Fibroblast of skin of left biceps (primary cell): ENCODE results near the gene TFAP2C.
"Not testable (repeated sequence)": the region's sequence is repeated elsewhere in the genome, so short reads cannot be mapped to it uniquely, and the experiment has no call there.

Source experiments
- DNase-seq, 2 experiments: peaks; one replicate each; pipeline ENCODE4 v3.0.0-alpha.2; 2013; ENCODE audit warnings: low read depth in 2 of 2

Gene TFAP2C

DNA sequence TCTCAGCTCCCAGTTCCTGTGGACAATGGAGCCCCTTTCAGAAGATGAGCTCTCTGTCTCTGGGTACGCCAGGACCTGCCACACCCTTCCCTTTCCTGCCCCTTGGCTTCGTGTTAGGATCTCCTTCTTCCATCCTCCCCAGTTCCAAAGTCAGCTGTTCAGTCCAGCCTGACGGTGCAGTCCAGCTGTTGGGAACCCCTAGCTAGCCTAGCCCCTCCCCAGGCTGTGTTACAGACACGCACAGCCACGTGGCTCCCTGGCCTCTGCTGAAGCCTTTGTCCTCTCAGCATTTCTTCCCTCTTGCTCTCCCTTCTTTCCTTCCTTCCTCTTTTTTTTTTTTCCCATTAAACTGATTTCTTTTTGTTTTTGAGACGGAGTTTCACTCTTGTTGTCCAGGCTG lies 12.4 kb upstream of the TFAP2C start:
- DNase-seq, result no peak

DNA sequence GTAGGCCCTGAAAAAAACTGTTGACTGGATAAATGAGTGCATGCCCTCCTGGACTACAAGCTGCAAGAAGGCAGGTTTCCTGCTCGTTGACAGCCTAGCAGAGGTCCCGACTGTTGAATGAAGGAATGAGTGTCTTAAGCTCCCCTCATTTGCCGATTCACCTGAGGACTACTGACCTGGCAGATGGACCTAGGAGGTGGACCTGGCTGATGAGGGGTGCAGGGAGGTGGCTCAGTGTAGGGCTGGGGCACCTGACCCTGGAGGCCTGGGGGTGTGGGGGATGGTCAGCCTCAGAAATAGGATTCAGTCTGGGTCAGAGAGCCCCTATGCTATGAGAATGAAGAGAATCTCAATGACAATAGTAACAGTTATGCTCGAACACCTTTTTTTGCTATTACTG lies 11.6 kb upstream of the TFAP2C start:
- no peak for DNase-seq

DNA sequence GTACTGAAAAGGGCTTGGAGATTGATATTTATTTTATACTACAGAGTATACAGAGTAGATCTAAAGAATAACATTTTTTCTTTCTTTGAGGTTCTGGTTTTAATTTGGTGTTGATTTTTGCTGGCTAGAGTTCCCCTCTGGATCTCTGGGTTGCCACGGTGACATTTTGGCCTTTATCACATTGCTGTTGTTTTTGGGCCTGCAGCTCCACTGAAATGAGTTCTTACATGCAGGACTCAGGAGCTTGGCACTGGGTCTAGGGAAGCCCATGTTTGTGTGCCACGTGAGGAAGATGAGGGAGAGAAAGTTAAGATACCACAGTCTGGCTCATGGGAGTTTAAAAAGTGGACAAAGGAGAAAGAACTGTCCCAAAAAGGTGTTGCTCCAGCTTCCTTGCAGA lies 7.4 kb upstream of the TFAP2C start:
- no peak for DNase-seq

DNA sequence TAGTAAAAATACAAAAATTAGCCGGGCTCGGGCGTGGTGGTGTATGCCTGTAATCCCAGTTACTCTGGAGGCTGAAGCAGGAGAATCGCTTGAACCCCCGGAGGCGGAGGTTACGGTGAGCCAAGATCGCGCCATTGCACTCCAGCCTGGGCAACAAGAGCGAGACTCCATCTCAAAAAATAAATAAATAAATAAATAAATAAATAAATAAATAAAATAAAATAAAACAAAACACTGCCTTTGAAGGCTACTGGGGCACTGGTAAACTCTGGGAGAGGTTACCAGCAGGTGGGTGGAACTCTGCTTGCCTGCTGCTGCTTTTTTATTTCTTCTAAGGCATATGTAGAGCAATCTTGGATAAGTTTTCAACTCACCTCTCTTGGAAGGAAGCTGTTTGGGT lies 5.2 kb upstream of the TFAP2C start:
- DNase-seq, result not testable (repeated sequence)

DNA sequence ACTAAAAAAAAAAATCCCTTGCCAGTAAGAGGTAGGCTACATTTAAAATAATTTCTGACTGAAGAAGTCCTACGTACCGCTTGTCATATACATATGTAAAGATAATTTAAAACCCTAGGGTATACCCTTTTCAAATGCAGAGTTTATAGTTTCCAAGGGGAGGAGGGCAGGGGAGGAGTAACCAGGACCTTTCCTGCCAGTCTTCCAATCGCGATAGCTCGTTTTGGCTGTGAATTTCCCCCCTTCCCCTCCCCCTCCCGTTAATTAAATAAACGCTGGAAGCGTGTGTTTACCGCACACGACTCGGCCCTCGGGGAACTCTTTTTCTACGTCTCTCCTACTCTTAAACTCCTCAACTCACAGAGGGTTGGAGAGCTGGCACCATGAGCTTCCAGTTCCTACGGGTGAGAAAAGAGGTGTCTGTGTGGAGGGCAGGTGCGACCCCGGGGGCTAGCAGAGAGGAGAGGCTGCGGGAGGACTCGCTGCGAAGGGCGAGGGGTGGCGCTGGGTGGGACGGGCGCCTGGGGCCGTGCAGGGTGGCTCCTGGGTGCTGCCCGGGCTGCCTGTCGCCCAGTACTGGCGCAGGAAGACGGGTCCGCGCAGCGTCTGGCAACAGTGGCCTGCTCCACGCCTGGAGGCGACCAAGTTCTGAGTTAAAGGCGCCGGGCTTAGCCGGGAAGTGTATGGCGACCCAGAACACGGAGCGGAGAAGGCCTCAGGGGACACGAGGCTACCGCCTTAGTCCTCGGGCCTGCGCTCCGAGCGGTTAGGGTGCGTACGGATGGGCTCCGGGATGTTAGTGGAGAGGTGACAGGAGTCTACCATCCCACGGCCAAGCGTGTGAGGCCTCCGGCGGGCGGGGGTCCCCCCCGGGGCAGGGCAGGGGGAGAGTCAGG lies 4.1 kb upstream of the TFAP2C start:
- no peak for DNase-seq

DNA sequence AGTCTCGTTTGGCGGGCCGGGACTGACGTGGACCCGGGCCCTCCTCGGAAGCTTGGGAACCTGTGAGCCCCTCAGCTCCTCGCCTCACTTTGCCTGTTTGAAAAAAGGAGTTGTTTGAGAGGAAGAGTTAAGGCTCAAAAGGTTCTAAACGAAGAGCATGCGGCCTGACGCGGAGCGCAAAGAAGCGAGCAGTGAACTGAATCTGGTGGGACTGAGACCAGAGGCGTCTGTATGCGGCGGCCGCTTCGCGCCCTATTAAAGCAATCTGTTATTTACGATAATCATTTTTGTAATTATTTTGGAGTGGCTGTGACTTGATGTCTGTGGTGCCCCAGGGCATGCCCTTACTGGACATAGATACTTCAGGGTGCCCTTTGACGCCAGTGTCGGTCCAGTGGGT lies 3.3 kb upstream of the TFAP2C start:
- no peak for DNase-seq

DNA sequence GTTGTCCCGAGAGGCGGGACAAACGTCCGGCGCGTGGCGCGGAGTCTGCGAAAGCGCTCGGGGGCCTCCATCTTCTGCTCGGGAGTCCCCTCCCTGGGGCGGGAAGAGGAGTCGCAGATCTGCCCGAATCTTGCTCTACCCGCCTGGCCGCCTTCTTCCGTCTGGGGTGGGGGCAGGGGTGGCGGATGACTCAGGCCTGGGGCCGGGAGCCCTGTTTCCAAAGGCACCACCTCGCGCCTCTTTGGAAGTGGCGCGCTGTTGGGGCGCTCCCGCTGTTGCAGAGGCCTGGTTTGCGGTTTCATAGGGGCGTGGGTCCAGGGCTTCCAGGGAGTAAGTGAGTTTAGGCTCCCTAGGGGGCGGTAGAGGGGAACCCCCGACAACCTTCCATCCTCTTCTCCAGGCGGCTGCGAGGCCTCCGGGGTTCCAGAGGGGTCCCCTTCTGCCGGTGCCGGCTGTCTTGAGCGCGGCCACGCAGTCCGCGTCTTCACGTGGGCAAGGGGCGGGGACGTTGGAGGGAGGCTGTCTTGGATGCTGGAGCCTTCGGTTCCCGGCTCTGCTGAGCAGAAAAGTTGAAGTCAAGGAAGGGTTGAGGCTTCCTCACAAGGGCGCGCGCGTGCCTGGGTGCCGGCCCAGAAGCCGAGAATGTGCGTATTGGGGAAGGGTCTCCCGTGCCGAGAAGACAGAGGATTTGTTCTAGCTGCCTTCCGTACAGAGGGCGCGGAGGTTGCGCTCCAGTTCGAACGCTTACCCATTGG lies 2.6 kb upstream of the TFAP2C start:
- DNase-seq, result no peak

DNA sequence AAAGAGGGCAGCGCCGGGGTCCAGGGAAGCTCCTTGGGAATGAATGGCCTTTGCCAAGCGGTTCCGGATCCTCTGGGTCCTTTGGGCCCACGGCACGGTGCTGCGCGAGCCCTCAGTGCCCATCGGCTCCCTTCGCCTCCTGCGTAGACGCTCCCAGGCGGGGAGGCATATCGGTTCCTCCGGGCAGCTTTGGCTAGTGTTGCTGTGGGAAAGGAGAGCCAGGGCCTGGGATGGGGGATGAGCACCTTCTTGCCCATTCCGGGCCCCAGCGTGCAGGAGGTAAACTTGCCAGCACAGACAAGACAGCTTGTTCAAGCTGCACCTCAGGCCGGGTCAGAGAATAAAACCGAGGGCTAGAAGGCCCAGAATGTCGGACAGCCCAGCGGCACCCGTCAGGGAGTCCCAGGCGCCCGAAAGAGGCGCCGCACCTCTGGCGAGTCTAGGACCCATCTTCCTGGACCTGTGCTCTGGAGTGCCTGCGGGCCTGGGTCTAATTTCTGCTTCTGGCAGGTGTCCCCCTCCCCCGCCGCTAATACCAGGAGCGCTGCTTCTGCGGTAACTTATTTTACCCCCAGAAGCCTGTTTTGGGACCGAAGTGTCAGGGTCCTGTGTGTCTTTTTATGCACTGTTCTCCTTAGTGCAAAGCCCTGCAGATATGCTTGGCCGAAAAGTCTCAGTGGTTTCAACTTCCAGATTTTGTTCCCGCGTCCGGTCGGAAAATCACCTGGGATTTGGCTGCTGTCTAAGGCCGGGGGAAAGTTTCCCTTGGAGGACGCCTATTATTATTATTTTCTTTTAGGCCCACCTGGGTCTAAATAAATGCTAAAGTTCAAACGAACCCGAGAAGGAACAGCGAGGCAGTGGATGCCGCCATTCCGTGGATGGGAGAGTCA lies 1.7 kb upstream of the TFAP2C start:
- no peak for DNase-seq

DNA sequence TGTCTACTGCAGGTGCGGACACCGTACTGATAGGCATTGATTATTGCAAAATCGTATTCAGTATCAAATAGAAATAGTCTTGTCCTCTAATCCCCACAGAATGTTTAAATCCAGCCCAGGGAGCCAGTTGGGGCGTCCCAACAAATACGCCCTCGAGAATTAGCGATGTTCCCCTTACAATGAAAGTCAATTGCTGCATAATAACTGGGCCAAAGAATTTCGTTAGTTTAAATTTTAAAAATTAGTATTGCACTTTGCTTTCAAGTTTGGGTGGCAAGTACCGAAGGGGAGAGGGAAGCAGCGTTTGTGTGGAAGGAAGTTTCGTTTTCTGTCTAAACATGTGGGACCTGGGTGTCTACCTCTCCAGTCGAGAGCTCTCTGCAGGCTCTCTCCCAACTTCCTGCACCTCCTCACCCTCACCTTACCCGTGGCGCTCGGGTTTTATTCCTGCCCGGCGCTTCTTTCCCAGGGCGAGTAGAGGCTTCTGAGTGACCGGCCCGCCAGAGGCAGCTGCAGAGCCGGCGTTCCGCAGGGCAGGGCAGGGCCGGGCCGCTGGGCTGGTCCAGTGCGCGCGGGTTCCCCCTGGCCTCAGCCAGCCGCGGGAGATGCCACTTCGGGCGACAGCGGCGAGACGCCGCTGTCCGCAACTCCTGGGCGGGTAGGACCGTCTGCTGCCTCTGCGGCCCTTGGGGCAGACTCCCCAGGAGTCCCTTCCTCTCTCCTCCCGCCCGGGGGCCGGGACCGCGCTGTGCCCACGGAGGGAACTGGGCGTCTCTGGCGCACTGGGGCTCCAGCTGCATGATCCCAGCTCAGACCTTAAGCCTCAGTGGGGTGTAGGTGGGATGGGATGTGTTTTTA lies 862 bp upstream of the TFAP2C start:
- no peak for DNase-seq

DNA sequence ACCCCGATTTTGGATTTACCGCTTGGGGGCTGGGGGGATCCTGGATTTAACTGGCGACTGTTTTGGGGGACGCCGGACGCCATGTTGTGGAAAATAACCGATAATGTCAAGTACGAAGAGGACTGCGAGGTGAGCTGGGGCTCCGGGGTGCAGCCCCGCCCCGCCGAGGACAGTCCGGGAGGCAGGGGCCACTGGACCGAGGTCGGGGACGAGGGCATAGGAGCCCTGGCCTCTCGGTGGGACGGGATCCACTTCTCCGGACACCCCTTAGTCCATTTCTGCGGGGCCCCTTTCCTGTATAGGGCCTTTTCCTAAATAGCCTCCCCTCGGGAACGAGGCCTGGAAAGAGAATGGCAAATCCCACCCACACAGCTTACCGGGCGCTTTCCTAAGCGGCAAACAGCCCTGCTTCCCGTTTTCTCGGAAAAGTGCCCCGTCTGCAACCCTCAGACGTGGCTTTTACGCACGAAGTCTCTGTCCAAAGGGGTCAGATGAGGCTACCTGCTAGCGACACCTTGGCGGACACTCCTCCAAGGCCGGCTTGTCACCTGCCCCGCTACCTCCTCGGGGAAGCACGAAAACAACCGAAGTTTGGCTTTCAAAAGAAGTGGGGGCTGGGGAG lies 469 bp downstream of the TFAP2C start:
- no peak for DNase-seq

DNA sequence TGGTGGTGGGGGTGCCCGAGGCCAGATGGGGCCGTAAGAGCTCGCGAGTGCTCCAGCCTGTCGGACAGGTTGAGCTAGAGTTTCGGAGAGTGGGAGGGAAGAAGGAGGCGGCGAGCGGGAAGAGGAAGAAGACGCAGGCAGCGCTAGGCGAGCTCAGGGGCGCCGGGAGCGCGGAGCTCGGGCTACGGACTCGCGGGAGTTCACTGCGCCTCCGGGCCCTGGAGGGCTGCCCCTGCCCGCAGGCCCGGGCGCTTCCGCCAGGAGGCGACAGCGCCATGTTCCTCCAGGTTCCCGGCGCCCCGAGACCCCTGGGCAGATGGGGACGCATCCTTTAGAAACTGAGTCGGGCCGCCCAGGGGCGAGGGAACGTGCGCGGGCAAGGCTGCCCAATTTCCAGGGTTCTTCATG lies 984 bp downstream of the TFAP2C start:
- DNase-seq, result peak in 1 of 2 experiments; percentile 35

DNA sequence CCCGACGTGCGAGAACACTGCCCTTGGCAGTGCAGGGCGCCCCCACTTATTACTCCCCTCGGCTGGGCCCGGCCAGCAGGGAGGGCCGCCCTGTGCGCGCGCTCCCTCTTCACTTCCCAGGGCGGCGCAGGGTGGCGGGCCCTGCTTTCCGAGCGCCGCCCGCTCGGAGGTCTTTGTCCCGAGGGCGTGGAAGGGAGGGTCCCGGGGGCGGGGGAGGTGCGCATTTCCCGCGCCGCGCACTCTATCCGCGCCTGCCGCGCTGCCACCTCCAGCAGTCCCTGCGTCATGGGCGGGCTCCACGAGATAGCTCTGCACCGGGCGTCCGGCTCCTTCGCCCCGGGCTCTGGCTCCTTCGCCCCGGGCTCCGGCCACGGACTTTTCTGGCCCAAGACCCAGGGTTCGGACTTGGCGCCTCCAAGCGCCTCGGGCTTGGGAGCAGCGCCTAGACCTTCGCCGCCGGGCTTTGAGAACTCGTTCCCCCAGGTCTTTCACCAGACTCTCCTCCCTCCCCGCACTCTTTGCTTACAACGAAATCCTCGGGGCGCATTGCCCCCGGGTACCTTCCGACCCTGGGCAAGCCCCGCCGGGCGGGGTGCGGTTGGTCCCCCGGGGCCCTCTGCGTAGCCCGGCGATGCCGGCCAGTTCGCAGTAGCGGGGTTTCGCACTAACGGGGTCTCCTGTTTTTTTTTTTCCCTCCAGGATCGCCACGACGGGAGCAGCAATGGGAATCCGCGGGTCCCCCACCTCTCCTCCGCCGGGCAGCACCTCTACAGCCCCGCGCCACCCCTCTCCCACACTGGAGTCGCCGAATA lies 1.6 kb downstream of the TFAP2C start:
- DNase-seq, result no peak

DNA sequence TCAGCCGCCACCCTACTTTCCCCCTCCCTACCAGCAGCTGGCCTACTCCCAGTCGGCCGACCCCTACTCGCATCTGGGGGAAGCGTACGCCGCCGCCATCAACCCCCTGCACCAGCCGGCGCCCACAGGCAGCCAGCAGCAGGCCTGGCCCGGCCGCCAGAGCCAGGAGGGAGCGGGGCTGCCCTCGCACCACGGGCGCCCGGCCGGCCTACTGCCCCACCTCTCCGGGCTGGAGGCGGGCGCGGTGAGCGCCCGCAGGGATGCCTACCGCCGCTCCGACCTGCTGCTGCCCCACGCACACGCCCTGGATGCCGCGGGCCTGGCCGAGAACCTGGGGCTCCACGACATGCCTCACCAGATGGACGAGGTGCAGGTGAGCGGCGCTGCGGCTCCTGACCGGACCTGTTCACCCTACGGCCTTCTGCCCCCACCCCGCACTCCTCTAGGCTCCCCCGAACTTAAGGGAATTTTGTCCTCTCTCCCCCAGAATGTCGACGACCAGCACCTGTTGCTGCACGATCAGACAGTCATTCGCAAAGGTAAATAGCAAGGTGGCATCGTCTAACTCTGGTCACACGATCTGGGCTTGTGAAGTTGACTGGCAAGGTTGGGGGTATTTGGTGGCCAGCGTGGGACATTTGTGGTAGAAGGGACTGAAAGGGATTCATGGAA lies 2.3 kb downstream of the TFAP2C start:
- DNase-seq, result no peak

DNA sequence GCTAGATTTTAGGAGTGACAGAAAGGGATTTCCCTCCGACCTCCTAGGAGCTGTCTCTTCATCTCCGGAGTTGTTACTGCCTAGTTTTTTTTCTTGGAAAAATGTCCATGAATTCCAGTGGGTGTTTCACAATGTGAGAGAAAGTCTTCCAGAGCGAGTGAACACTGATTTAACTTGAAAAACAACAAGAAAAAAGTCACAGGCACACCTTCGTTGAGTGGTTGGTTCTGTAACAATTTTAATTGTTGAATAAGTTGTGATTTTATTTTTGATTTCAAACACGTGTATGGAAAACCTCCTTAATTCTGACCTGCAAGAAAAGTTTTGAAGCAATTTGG lies 2.9 kb downstream of the TFAP2C start:
- no peak for DNase-seq

DNA sequence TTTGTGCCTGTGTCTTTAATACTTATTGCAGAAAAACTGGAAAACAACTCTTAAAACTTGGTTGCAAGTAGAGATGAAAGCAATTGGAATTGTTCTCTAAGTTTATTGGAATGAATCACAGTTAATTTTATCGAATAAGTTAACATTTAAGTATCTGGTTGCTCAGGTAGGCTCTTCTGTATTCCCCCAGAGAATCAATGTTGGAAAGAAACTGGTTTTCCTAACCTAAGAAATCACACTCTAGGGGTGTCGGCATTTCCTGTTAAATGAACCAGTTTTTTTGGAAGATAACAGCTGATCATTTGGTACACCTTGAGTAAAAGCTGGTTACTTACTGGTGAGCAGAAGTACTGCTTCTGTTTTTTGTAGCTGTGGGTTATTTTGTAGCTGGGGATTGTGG lies 5.2 kb downstream of the TFAP2C start:
- DNase-seq, result no peak

DNA sequence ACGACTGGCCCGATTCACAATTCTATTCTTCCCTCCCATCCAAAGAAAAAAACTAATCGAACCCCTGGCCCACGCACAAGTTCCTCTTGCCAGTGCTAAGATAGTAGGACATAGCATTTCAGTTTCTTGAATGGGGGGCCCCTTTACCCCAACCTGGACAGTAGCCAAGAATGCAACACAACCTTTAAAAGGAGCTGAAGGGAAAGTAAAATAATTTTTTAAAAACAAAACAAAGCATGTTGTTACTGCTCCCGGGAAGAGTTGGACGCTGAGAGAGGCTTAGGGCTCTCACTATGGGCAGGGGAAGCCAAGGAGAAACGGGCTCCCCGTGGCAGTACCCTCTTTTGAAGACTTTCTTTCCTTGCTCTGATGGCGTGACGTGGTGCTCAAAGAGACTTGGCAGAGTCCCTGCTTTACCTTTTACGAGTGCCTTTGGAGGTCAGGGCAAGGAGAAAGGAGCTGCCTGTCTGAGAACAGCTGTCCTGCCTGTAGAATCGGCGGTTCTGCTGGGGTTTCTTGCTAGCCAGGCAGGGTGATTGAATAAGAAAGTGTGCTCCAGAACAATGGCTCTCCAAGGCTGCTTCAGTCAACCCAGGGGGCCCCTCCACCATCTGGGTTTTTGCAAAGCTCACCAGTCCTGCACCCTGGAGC lies 5.8 kb downstream of the TFAP2C start:
- DNase-seq, result no peak

DNA sequence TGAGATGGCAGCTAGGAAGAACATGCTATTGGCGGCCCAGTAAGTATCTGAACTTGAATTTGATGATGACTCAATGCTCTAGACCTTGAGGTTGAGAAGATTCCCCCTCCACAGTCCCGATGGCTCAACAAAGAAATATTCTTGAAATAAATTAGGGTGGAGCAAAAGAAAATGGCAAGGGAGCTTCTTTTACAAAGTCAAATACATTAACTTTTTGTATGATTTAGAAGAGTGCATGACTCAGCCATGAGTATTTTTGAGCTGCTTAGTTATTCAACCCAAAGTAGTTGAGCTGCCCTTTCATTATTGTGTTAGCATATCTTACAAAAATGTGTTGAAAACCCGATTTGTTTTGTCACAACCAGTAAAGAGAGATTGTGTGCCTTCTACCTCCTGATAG lies 7.6 kb downstream of the TFAP2C start:
- peak; percentile 73 to 75 for DNase-seq

DNA sequence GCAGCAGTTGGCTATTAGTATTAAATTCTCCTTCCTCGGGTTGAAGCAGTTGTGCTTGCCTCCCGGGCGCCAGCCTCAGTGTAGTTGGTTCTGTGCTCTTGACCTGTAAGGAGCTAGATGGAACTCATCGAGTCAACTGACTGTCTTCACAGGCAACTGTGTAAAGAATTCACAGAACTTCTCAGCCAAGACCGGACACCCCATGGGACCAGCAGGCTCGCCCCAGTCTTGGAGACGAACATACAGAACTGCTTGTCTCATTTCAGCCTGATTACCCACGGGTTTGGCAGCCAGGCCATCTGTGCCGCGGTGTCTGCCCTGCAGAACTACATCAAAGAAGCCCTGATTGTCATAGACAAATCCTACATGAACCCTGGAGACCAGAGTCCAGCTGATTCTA lies 8.5 kb downstream of the TFAP2C start:
- no peak for DNase-seq

DNA sequence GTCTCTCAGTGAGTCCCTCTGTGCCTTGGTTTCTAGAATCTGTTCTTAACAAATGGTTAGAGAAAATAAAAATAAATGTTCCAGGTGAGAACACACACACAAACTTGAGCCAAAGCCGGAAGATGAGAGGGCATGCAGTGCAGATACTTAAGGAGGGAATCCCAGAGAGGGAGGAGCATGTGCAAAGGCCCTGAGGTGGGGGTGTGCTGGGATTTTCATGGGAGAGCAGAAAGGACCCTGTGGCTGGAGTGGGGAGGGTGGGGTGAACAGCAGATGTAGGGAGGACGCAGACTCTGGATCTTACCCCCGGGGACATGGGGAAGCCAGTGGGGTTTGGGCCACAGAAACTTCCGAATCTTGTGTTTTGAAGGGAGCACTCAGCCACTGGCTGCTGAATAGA lies 17.5 kb downstream of the TFAP2C start:
- no peak for DNase-seq
